Upper lobe of right lung (tissue), 1 donor: ENCODE results near the gene SEM1. TPM values are rescaled to one million over a fixed set of nuclear protein-coding genes. Genes with fewer than 3 reads are reported as not detected.

Experiments used
- ATAC-seq: fragments of 200-7000 bp; cut with Tn5 transposase; one replicate; pipeline ENCODE4 v1.9.1; 2020; ENCODE audit warnings: mild to moderate bottlenecking, moderate library complexity
- DNase-seq: peaks from one replicate; pipeline ENCODE4 v3.0.0-alpha.2; 2020
- H3K27ac ChIP-seq: fragments of 200-600 bp; one replicate; pipeline ENCODE4 v1.8.0; 2022
- H3K27me3 ChIP-seq: fragments of 200-600 bp; one replicate; pipeline ENCODE4 v1.8.0; 2022; ENCODE audit warnings: mild to moderate bottlenecking
- H3K36me3 ChIP-seq: fragments of 200-600 bp; one replicate; pipeline ENCODE4 v1.8.0; 2022
- H3K4me1 ChIP-seq: fragments of 200-600 bp; one replicate; pipeline ENCODE4 v1.8.0; 2022
- H3K4me3 ChIP-seq: fragments of 200-600 bp; one replicate; pipeline ENCODE4 v1.8.0; 2022; ENCODE audit warnings: mild to moderate bottlenecking
- H3K9me3 ChIP-seq: fragments of 200-600 bp; one replicate; pipeline ENCODE4 v1.8.0; 2022
- CTCF ChIP-seq: fragments of 200-600 bp; IDR thresholded peaks from one replicate; pipeline ENCODE4 v1.8.0; 2022; ENCODE audit warnings: antibody characterized with exemption
- intact Hi-C: fragments of 100-400 bp; cut with DNase I; formaldehyde crosslinking; loops from one replicate; pipeline ENCODE4 v1.11.0; 2022
- total RNA-seq: library from RNA; stranded (reverse); fragmentation: NEBNext Ultra II Directional; extraction: Animal tissue kit (Norgen Biotek cat#: 25700); gene quantifications from one replicate; pipeline ENCODE4 v1.2.1, GENCODE V29; 2021
- donor health status: DM: no; HTN: yes; CAD: no; lungs with severe emphysema.

SEM1 gene
- total RNA-seq, 1 donor from 2014 or later: 29.5 TPM

- ATAC-seq: no peak
- intact Hi-C loops: no loop called here
Measured at GRCh38 chr7:96658022-96658412, 51.6 kb downstream of the SEM1 start.

GRCh38 chr7:96657347-96658021, 52.2 kb downstream of the SEM1 start:
- DNase-seq (no peak), ATAC-seq (no peak)
- no peaks in the 10 kb centered on the region for H3K4me1 ChIP-seq
- intact Hi-C loops: no loop called here
- no peaks in the 10 kb centered on the region for H3K36me3 ChIP-seq
- H3K27me3 ChIP-seq: no peaks in the 10 kb centered on the region
- no peak overlapping the region for H3K27ac ChIP-seq
- no peak overlapping the region for H3K4me3 ChIP-seq
- TF ChIP-seq CTCF: no peak
- no peaks in the 10 kb centered on the region for H3K9me3 ChIP-seq

More at GRCh38 chr7:96658022-96658412, 51.6 kb downstream of the SEM1 start:
- no peak overlapping the region for H3K27ac ChIP-seq
- H3K4me3 ChIP-seq: no peak overlapping the region
- H3K36me3 ChIP-seq: no peaks in the 10 kb centered on the region
- no peaks in the 10 kb centered on the region for H3K9me3 ChIP-seq
- H3K27me3 ChIP-seq: no peaks in the 10 kb centered on the region
- no peaks in the 10 kb centered on the region for H3K4me1 ChIP-seq
- TF ChIP-seq CTCF: no peak
- DNase-seq: no peak

GRCh38 chr7:96655956-96656355, 53.7 kb downstream of the SEM1 start:
- H3K27ac ChIP-seq: no peak overlapping the region
- H3K9me3 ChIP-seq: no peaks in the 10 kb centered on the region
- H3K4me3 ChIP-seq: no peak overlapping the region
- no peaks in the 10 kb centered on the region for H3K4me1 ChIP-seq
- TF ChIP-seq CTCF: no peak
- no peaks in the 10 kb centered on the region for H3K27me3 ChIP-seq
- DNase-seq (no peak), ATAC-seq (no peak)
- intact Hi-C loops: no loop called here
- H3K36me3 ChIP-seq: no peaks in the 10 kb centered on the region

GRCh38 chr7:96654630-96655188, 54.9 kb downstream of the SEM1 start:
- Histone ChIP-seq H3K27me3 (no peaks in the 10 kb centered on the region), H3K4me3 (no peak overlapping the region), H3K27ac (no peak overlapping the region), H3K9me3 (no peaks in the 10 kb centered on the region), H3K36me3 (no peaks in the 10 kb centered on the region), H3K4me1 (no peaks in the 10 kb centered on the region)
- no peak for DNase-seq
- no peak for TF ChIP-seq CTCF
- no peak for ATAC-seq
- intact Hi-C loops: no loop called here

- H3K27ac ChIP-seq: no peak overlapping the region
- intact Hi-C loops: no loop called here
Measured at GRCh38 chr7:96649981-96650380, 59.7 kb downstream of the SEM1 start.

More at GRCh38 chr7:96649981-96650380, 59.7 kb downstream of the SEM1 start:
- no peak overlapping the region for H3K4me3 ChIP-seq
- TF ChIP-seq CTCF: no peak
- H3K9me3 ChIP-seq: no peaks in the 10 kb centered on the region
- no peak for DNase-seq
- H3K4me1 ChIP-seq: no peaks in the 10 kb centered on the region
- H3K27me3 ChIP-seq: no peaks in the 10 kb centered on the region
- no peaks in the 10 kb centered on the region for H3K36me3 ChIP-seq
- no peak for ATAC-seq
